ENCODE measurements around the gene PLD5.
A peak's percentile ranks its signal among the peaks of the same experiment; 100 is the strongest.
"Not testable (repeated sequence)": the region's sequence is repeated elsewhere in the genome, so short reads cannot be mapped to it uniquely, and the experiment has no call there.

PLD5 gene

GRCh38 chr1:242477944-242478343 lies 46.6 kb downstream of the PLD5 start:
- DNase-seq = no peak

- no peak for DNase-seq
These were observed 53.7 kb downstream of the PLD5 start for GRCh38 chr1:242470774-242471173.

- no peak for DNase-seq
These were observed 55.7 kb downstream of the PLD5 start for GRCh38 chr1:242468784-242469183.

GRCh38 chr1:242467556-242468145 lies 56.8 kb downstream of the PLD5 start:
- no peak for DNase-seq

- no peak for DNase-seq
These were observed 61.6 kb downstream of the PLD5 start for GRCh38 chr1:242462867-242463266.

- DNase-seq = not testable (repeated sequence)
These were observed 64.8 kb downstream of the PLD5 start for GRCh38 chr1:242459740-242460139.

GRCh38 chr1:242456726-242457269 lies 67.7 kb downstream of the PLD5 start:
- DNase-seq = no peak

GRCh38 chr1:242455052-242455361 lies 69.5 kb downstream of the PLD5 start:
- no peak for DNase-seq

GRCh38 chr1:242454262-242455051 lies 70.0 kb downstream of the PLD5 start:
- peak; percentile 6 for DNase-seq

- no peak for DNase-seq
These were observed 71.9 kb downstream of the PLD5 start for GRCh38 chr1:242452573-242452972.

GRCh38 chr1:242449661-242450060 lies 74.8 kb downstream of the PLD5 start:
- DNase-seq = no peak

GRCh38 chr1:242448910-242449645 lies 75.4 kb downstream of the PLD5 start:
- DNase-seq = no peak

- no peak for DNase-seq
These were observed 76.8 kb downstream of the PLD5 start for GRCh38 chr1:242447689-242448088.

GRCh38 chr1:242440757-242441156 lies 83.7 kb downstream of the PLD5 start:
- DNase-seq = no peak

GRCh38 chr1:242435200-242435599 lies 89.3 kb downstream of the PLD5 start:
- DNase-seq = no peak

GRCh38 chr1:242432491-242433095 lies 91.9 kb downstream of the PLD5 start:
- DNase-seq = no peak

GRCh38 chr1:242431786-242432185 lies 92.7 kb downstream of the PLD5 start:
- DNase-seq = no peak

GRCh38 chr1:242430956-242431355 lies 93.5 kb downstream of the PLD5 start:
- DNase-seq = no peak

- no peak for DNase-seq
These were observed 95.9 kb downstream of the PLD5 start for GRCh38 chr1:242428399-242429190.

- no peak for DNase-seq
These were observed 97.0 kb downstream of the PLD5 start for GRCh38 chr1:242427519-242427918.

GRCh38 chr1:242426271-242426905 lies 98.1 kb downstream of the PLD5 start:
- DNase-seq = no peak

GRCh38 chr1:242425232-242425631 lies 99.3 kb downstream of the PLD5 start:
- DNase-seq = no peak
